Astrocyte (in vitro differentiated cells and primary cell): ENCODE measurements around the gene FH.

ENCODE experiments used
- EZH2 ChIP-seq: IDR thresholded peaks from 2 replicates; pipeline ENCODE4 v1.6.1; 2012; ENCODE audit warnings: mild to moderate bottlenecking, low read length, inconsistent platforms; ENCODE audit not compliant: insufficient read depth
- TF ChIP-seq, protein P1 (sequence below): IDR thresholded peaks from 2 replicates; pipeline ENCODE4 v1.5.1; 2011; ENCODE audit warnings: low read depth, mild to moderate bottlenecking, inconsistent platforms, low read length, moderate library complexity; ENCODE audit not compliant: insufficient read depth

DNA sequence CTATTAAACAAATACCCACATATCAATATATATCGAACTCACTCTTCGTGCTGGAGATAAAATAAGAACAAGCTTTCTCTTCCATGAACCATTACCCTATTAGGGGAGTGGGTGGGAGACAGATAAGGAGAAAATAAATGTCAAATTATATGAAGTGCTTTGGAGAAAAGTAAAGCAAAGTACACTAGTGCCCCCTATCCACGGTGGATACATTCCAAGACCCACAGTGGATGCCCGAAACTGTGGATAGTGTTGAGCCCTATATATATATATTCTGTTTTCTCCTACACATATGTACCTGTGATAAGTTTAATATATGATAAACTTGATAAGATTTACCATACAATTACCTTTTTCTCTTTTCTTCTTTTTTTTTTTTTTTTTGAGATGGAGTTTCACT is 54.6 kb downstream of the FH start:
- TF ChIP-seq, protein P1, sequence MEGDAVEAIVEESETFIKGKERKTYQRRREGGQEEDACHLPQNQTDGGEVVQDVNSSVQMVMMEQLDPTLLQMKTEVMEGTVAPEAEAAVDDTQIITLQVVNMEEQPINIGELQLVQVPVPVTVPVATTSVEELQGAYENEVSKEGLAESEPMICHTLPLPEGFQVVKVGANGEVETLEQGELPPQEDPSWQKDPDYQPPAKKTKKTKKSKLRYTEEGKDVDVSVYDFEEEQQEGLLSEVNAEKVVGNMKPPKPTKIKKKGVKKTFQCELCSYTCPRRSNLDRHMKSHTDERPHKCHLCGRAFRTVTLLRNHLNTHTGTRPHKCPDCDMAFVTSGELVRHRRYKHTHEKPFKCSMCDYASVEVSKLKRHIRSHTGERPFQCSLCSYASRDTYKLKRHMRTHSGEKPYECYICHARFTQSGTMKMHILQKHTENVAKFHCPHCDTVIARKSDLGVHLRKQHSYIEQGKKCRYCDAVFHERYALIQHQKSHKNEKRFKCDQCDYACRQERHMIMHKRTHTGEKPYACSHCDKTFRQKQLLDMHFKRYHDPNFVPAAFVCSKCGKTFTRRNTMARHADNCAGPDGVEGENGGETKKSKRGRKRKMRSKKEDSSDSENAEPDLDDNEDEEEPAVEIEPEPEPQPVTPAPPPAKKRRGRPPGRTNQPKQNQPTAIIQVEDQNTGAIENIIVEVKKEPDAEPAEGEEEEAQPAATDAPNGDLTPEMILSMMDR: no peak
- no peak for TF ChIP-seq EZH2
